GM11168 (cell line): Measurements from ENCODE around the gene S1PR4.
"Not testable (repeated sequence)": the region's sequence is repeated elsewhere in the genome, so short reads cannot be mapped to it uniquely, and the experiment has no call there.

Experiments used
- in situ Hi-C: fragments of 300-500 bp; cut with MboI; formaldehyde crosslinking; loops from one replicate; pipeline ENCODE4 v1.12.0; 2022; ENCODE audit warnings: low sequenced_read_pairs; ENCODE audit not compliant: unreplicated experiment

S1PR4 gene

DNA sequence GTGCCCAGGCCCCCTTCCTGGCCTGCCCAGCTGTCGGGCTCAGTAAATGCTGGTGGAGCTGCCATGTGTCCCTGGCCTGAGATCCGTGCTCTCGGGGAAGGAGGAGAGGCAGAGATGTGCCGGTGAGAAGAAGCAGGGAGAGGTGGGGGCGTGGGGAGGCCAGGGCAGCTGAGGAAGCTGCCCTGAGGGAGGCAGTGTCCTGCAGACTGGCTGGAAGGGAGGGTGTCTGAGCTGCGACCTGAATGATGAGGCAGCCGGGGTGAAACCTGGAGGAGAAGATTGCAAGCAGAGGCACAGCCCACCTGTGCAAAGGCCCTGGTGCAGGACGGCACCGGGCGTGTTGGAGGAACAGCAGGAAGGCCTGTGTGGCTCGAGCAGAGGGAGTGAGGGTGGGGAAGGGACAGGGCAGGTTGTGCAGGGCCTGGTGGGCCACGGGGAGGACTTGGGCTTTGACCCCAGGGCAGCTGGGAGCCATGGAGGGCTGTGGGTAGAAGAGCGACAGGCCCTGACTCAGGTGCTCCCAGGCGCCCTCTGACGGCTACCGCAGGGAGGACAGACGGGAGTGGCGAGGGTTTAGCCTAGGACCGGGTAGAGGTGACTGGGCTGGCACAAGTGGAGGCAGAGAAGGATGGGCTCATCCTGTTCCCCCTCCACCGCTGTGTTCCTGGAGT lies 31.9 kb downstream of the S1PR4 start:
- in situ Hi-C loops, result no loop called here

DNA sequence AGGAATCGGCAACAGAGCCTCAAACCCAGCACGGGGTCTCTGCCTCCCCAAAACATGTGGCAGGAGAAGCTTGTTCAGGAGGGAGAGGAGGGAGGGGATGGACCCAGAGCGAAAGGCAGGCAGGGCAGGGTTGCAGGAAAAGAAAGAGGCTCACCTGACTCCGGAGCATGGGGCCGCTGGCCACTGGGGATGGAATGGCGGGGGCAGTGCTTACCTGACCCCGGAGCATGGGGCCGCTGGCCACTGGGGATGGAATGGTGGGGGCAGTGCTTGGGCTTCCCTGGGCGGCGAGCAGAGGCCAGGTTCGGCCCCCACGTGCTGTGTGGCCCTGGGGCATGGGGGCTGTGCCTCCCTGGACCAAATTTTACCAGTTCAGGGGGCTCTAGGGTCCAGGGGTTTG lies 32.6 kb downstream of the S1PR4 start:
- in situ Hi-C loops, result no loop called here

DNA sequence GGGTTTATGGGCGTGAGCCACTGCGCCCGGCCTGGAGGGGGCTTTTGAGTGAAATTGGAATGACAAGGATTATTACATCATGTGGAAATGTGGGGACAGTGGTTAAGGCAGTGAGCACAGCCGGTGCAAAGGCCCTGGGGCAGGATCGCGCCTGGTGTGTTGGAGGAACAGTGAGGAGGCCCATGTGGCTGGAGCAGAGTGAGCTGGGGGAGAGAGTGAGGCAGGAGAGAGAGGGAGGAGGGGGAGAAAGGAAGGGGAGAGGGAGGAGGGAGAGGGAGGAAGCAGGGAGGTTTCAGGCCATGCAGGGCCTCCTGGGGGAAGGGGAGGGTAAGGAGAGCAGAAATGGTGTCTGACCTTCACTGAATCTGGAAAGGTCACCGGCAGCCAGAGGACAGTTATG lies 34.6 kb downstream of the S1PR4 start:
- in situ Hi-C loops, result no loop called here

DNA sequence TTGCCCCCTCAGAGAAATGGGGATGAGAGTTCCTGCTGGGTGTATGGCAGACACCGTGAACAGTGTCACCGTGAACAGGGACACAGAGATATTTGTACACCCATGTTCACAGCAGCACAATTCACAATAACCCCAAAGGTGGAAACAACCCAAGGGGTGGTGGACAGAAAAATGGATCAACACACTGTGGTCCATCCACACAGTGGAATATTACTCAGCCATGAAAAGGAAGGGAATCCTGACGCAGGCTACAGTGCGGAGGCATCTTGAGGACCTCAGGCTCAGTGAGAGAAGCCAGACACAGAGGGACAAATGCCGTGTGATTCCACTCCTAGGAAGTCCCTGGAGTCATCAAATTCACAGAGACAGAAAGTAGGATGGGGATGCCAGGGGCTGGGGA lies 38.3 kb downstream of the S1PR4 start:
- in situ Hi-C loops, result no loop called here

DNA sequence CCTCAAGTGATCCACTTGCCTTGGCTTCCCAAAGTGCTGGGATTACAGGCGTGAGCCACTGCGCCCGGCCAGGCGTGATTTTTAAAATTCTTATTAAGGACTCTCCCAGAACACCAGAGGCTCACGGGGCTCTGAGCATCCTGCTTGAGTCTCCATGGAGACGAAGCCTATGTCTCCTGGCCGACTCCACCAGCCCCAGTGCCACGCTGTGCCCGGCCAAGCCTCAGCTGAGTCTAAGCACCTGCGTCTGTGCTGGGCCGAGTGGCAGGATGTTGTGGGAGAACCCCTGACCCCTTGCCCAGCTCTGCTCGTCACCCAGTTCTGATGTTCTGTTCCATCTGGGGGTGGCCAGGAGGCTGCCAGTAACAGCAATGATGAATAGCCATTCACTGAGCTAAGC lies 42.0 kb downstream of the S1PR4 start:
- in situ Hi-C loops, result no loop called here

DNA sequence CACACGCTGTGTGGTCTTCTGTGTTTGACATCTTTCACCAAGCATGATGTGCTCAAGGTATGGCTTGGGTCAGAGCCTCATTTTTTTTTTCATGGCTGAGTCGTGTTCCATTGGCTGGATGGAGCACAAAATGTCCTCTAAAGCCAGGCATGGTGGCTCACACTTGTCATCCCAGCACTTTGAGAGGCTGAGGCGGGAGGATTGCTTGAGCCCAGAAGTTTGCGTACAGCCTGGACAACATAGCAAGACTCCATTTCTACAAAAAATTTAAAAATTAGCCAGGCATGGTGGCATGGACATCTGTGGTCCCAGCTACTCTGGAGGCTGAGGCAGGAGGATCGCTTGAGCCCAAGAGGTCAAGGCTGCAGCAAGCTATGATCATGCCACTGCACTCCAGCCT lies 43.0 kb downstream of the S1PR4 start:
- in situ Hi-C loops, result not testable (repeated sequence)

DNA sequence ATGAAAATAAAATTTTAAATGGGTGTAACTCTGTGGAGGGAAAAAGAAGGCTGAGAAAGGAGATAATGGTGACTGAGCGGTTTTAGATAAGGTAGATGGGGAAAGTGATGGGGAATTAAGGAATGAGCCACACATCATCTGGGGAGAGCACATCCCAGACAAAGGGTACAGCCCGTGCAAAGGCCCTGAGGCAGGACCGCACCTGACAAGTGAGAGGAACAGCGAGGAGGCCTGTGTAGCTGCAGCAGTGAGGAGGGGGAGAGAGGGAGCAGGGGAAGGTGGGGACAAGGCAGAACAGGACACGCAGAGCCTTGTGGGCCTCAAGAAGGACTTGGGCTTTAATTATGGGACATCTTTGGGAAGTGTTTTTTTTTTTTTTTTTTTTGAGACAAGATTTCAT lies 44.1 kb downstream of the S1PR4 start:
- in situ Hi-C loops, result no loop called here

DNA sequence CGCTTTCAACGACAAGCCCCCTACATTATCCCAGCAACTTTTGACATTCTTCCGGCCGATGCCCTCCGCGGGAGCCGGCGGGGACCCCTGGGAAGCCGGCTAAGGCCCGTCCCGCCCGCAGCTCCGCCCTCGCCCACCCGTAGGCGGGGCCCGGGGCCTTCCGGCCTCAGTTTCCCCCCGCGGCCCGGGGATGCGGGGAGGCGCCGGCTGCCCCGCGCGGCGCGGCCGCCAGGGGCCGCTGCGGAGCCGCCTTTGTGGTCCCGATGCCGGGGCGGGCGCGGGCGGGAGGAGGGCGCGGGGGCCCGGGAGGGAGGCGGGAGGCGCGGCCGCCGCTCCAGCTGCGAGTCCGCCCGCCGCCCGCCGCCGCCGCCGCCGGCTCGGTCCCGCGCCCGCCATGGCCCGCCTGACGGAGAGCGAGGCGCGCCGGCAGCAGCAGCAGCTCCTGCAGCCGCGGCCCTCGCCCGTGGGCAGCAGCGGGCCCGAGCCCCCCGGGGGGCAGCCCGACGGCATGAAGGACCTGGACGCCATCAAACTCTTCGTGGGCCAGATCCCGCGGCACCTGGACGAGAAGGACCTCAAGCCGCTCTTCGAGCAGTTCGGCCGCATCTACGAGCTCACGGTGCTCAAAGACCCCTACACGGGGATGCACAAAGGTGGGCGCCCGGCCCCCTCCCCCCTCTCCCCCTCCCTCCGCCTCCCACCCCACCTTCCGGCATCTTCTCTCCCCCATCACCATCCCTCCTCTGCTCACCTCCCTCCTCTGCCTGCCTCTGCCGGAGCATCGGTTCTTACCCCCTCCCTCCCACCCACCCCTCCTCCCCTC lies 46.0 kb downstream of the S1PR4 start, which contains the start of gene CELF5:
CELF5 (plus strand) TSS at position 316 of the 823 bp plus-strand sequence; CDS start at position 395, 79 bp downstream.
- in situ Hi-C loops, result no loop called here

DNA sequence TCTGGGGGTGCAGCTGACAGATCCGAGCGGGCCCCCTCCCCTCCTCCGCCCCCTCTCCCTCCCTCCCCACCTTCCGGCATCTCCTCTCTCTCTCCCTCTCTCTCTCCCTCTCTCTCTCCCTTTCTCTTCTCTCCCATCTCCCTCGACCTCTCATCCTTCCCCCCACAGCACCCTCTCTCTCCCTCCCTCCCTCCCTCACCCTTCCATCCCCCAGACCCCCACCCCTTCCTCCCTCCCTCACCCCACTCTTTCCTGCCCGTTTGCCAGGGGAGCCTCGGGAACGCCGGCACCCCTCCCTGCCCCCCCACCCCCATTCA lies 46.6 kb downstream of the S1PR4 start:
- in situ Hi-C loops, result no loop called here

DNA sequence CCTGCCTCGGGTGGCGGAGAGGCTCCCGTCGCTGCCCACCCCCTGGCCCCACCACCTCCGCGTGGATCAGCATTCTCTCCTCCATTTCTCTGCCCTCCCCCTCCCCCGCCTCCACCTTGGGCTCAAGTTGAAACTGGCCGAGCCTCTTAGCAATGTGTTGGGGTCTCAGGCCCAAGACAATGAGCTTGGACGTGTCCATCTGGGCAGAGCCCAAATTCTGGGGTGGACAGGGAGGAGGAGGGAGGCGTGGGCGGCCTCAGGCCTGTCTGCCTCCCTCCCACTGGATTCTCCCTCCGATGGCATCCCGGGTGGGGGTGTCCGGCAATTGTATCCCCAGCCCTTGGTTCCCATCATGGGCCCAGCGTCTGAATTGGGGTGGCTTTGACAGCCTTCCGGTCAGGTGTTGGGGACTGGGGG lies 47.1 kb downstream of the S1PR4 start:
- in situ Hi-C loops, result no loop called here

DNA sequence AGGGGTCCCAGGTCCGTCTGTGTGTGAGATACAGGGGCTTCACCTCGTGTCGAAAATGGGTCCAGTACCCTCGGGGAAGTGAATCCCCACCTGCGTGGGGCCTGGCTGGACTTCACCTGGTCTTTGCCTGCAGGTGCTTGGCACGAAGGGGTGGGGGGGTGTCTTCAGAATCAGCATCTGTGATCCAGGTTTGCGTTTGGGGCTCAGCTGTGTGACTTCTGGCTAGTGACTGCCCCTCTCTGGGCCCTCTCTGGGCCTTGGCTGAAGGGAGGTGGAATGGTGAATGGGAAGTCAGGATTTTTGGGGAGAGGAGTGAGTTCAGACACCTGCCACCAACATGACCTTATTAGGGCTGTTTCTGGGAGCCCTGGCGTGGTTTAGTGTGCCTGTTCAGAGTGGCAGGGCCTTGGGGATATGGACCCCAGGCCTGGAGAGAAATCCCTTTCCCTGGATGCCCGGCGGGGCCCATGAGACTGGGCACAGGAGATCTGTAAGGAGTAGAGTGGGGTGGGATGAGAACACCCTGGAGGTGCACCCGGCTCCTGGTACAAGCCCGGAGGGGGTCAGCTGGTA lies 48.6 kb downstream of the S1PR4 start:
- in situ Hi-C loops, result no loop called here

DNA sequence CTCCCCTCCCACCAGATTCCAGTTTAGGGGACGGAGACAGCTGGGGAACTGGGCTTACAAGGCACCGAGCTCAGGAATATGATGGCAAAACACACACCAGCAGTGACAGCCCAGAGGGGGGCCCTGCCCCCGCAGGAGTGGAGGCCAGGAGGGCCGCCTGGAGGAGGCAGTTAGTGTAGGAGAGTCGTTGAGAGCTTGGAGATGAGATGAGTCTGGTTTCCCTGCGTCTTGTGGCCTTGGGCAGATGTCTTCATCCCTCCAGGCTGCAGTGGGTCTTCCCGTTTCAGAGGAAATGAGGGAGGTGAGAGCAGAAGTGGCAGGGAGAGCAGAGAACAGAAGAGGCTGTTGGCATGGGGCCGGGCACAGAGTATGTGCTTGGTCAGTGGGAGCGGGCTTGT lies 50.8 kb downstream of the S1PR4 start:
- in situ Hi-C loops, result no loop called here
